ENCODE measurements around the gene CSF2.

DNA sequence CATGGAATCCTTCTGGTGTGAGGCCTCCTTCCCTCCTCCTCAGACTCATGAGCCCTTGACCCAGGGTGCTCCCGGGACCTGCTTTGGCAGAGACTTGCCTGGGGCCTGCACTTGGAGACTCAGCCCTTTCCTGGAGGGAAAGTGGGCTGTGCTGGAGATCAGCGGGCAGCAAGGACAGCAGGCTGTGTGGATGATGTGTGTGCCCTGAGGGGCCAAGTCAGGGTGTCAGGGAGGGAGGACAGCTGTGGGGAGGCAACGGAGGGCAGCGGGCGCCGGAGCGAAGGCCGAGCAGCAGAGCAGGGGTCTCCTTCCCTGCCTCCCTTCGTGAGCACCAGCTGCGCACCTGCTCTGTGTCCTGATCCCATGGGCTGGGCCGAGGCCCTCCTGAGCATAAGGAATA is 6.1 kb upstream of the CSF2 start:
- TF ChIP-seq, protein P1, sequence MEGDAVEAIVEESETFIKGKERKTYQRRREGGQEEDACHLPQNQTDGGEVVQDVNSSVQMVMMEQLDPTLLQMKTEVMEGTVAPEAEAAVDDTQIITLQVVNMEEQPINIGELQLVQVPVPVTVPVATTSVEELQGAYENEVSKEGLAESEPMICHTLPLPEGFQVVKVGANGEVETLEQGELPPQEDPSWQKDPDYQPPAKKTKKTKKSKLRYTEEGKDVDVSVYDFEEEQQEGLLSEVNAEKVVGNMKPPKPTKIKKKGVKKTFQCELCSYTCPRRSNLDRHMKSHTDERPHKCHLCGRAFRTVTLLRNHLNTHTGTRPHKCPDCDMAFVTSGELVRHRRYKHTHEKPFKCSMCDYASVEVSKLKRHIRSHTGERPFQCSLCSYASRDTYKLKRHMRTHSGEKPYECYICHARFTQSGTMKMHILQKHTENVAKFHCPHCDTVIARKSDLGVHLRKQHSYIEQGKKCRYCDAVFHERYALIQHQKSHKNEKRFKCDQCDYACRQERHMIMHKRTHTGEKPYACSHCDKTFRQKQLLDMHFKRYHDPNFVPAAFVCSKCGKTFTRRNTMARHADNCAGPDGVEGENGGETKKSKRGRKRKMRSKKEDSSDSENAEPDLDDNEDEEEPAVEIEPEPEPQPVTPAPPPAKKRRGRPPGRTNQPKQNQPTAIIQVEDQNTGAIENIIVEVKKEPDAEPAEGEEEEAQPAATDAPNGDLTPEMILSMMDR (conservative IDR thresholded peaks at IDR 0.05; ENCODE audit: low read length), result no peak
- no peak for TF ChIP-seq EZH2phosphoT487 (IDR thresholded peaks at IDR 0.05; ENCODE audit: borderline replicate concordance, low read depth, low read length)

All from OCI-LY7 (cell line).